Loucy (cell line): Measurements from ENCODE around the gene KCNQ4.

ENCODE experiments used
- H2AFZ ChIP-seq: fragments of 200-600 bp; sonication (generic); 2 replicates; pipeline ENCODE4 v1.6.0; 2016; ENCODE audit warnings: antibody characterized with exemption, mild to moderate bottlenecking, low read length, moderate library complexity
- H3F3A ChIP-seq: fragments of 200-600 bp; 2 replicates; pipeline ENCODE4 v1.6.0; 2016; ENCODE audit warnings: antibody characterized with exemption, low read depth, mild to moderate bottlenecking
- H3K27me3 ChIP-seq: fragments of 200-600 bp; sonication (generic); 2 replicates; pipeline ENCODE4 v1.6.1; 2014; ENCODE audit warnings: low read length, mild to moderate bottlenecking; ENCODE audit not compliant: insufficient read depth, poor library complexity, severe bottlenecking
- H3K36me3 ChIP-seq: fragments of 200-600 bp; sonication (generic); 2 replicates; pipeline ENCODE4 v1.6.1; 2016; ENCODE audit warnings: low read length; ENCODE audit not compliant: insufficient read depth
- H3K4me1 ChIP-seq: fragments of 200-600 bp; sonication (generic); 2 replicates; pipeline ENCODE4 v1.5.1; 2014; ENCODE audit warnings: low read length, mild to moderate bottlenecking; ENCODE audit not compliant: insufficient read depth, poor library complexity, severe bottlenecking
- H3K4me2 ChIP-seq: fragments of 200-600 bp; sonication (generic); 2 replicates; pipeline ENCODE4 v1.6.0; 2014; ENCODE audit warnings: antibody characterized with exemption, low read length, low read depth, mild to moderate bottlenecking; ENCODE audit not compliant: poor library complexity, severe bottlenecking
- H3K4me3 ChIP-seq: fragments of 200-600 bp; sonication (generic); 2 replicates; pipeline ENCODE4 v1.5.1; 2014; ENCODE audit warnings: low read length, mild to moderate bottlenecking, mixed read lengths; ENCODE audit not compliant: poor library complexity, severe bottlenecking
- H3K79me2 ChIP-seq: fragments of 200-600 bp; sonication (generic); 2 replicates; pipeline ENCODE4 v1.6.1; 2014; ENCODE audit warnings: low read length; ENCODE audit not compliant: insufficient read depth
- H3K9ac ChIP-seq: fragments of 200-600 bp; sonication (generic); 2 replicates; pipeline ENCODE4 v1.6.0; 2014; ENCODE audit warnings: mild to moderate bottlenecking, low read depth, low read length, moderate library complexity; ENCODE audit not compliant: poor library complexity, severe bottlenecking
- H3K9me2 ChIP-seq: fragments of 200-600 bp; sonication (generic); replicated peaks from 2 replicates; pipeline ENCODE4 v1.6.1; 2016; ENCODE audit warnings: low read depth, low read length, mixed read lengths
- H3K9me3 ChIP-seq: fragments of 200-600 bp; sonication (generic); 2 replicates; pipeline ENCODE4 v1.6.1; 2014; ENCODE audit warnings: mild to moderate bottlenecking, antibody characterized with exemption, low read length, low read depth; ENCODE audit not compliant: insufficient read depth
- H4K20me1 ChIP-seq: fragments of 200-600 bp; sonication (generic); 2 replicates; pipeline ENCODE4 v1.6.0; 2014; ENCODE audit warnings: antibody characterized with exemption, low read length, mild to moderate bottlenecking; ENCODE audit not compliant: insufficient read depth, poor library complexity, severe bottlenecking
- EZH2phosphoT487 ChIP-seq: fragments of 200-600 bp; IDR thresholded peaks from 2 replicates; pipeline ENCODE4 v1.6.1; 2018; ENCODE audit warnings: antibody characterized with exemption, mild to moderate bottlenecking, moderate library complexity, borderline replicate concordance
- TF ChIP-seq, protein P1 (sequence below): fragments of 200-600 bp; sonication (generic); conservative IDR thresholded peaks from 2 replicates; pipeline ENCODE4 v1.5.1; 2014; ENCODE audit warnings: mild to moderate bottlenecking, antibody characterized with exemption, low read length

KCNQ4 gene

DNA sequence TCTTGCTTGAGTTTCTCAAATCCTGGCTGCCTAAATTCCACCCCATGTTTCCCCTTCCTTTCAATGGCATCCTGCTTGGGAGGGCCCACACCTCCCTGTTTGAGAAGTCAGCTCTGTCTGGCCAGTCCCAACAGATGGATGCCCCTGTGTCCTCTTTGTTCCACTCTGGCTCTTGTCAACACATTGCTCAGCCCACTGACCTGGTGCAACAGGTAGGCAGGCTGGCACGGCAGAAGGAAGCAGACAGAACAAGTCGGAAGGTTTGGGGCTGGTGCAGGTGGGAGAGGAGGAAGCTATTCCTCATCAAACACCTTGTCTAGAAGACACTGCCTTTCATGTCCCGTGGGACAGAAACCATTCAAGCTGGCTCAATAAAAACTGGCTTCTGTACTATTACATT is 22.7 kb downstream of the KCNQ4 start:
- Histone ChIP-seq H3F3A (no peaks in the 10 kb centered on the region), H3K4me3 (no peak overlapping the region), H3K27me3 (no peaks in the 10 kb centered on the region), H3K9me2 (no peaks in the 10 kb centered on the region), H3K79me2 (no peaks in the 10 kb centered on the region), H3K9me3 (no peaks in the 10 kb centered on the region), H3K4me1 (peaks cover 8% of the 10 kb centered on the region), H3K36me3 (no peaks in the 10 kb centered on the region), H4K20me1 (no peaks in the 10 kb centered on the region), H3K9ac (no peak overlapping the region), H2AFZ (no peak overlapping the region), H3K4me2 (no peak overlapping the region)
- TF ChIP-seq, protein P1, sequence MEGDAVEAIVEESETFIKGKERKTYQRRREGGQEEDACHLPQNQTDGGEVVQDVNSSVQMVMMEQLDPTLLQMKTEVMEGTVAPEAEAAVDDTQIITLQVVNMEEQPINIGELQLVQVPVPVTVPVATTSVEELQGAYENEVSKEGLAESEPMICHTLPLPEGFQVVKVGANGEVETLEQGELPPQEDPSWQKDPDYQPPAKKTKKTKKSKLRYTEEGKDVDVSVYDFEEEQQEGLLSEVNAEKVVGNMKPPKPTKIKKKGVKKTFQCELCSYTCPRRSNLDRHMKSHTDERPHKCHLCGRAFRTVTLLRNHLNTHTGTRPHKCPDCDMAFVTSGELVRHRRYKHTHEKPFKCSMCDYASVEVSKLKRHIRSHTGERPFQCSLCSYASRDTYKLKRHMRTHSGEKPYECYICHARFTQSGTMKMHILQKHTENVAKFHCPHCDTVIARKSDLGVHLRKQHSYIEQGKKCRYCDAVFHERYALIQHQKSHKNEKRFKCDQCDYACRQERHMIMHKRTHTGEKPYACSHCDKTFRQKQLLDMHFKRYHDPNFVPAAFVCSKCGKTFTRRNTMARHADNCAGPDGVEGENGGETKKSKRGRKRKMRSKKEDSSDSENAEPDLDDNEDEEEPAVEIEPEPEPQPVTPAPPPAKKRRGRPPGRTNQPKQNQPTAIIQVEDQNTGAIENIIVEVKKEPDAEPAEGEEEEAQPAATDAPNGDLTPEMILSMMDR, result no peak
- TF ChIP-seq EZH2phosphoT487, result no peak

DNA sequence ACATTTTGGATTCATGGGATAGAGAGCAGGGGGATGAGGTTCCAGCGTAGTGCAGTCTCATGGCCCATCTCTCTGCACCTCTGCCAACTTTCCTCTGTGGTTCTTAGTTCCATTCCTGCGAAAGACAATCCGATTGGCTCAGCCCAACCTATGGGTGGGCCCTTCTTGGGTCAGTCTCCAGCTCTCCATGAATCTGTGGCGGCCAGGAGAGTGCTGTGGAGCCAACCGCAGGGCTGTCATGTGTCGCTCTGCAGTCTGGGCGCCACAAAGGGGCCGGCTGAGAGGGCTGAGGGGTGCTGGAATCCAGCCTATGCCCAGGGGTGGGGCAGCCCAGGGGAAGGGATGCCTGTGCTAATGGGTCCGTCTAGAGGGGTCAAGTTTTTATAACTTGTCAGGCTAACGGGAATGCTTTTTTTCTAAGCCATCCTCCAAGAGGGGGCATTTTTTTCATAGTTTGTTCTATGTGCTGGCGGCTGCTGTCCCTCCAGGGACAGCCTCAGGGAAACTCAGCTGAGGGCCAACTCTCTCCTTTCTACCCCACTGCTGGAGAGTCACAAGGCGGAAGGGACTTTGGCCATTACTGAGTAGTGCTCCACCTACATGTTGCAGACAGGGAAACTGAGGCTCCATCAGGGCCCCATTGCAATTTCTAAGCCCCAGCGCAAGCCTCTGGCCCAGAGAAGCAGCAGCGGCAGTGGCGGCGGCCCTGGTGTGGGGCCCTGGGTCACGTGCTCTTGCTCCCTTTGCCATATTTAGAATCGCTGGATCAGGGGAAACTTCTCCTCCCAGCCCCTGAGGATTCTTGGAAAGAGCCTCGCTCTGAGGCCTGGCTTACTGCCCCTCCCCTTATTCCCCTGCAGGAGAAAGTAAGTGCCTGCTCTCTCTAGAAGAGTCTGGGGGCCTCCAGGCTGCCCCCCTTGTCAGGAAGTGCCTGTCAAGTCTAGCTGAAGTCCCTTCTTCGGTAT is 23.4 kb downstream of the KCNQ4 start:
- Histone ChIP-seq H3K36me3 (no peaks in the 10 kb centered on the region), H3F3A (no peaks in the 10 kb centered on the region), H3K27me3 (no peaks in the 10 kb centered on the region), H3K79me2 (no peaks in the 10 kb centered on the region), H3K4me2 (no peak overlapping the region), H3K4me1 (peaks cover 8% of the 10 kb centered on the region), H4K20me1 (no peaks in the 10 kb centered on the region), H3K9me3 (no peaks in the 10 kb centered on the region), H3K9ac (no peak overlapping the region), H2AFZ (no peak overlapping the region), H3K4me3 (no peak overlapping the region), H3K9me2 (no peaks in the 10 kb centered on the region)
- no peak for TF ChIP-seq EZH2phosphoT487
- TF ChIP-seq, protein P1, result no peak

DNA sequence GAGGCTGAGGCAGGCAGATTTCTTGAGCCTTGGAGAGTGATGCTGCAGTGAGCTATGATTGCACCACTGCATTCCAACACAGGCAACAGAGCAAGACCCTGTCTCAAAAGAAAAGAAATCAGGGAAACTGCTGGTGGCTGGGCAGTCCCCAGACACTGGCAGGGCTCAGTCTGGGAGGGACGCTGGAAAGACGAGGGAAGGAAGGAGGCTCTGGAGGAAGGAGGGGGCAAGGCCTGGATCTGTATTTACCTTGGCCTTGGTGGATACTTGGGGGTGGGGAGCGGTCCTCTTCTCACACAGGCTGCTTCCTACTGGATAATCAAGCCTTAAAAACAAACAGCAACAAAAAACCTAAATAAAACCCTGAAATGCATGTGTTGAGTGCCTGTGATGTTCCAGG is 24.4 kb downstream of the KCNQ4 start:
- H3K27me3 ChIP-seq, result no peaks in the 10 kb centered on the region
- no peaks in the 10 kb centered on the region for H3K9me3 ChIP-seq
- H3K79me2 ChIP-seq, result no peaks in the 10 kb centered on the region
- H3K9me2 ChIP-seq, result no peaks in the 10 kb centered on the region
- H3K9ac ChIP-seq, result no peak overlapping the region
- H4K20me1 ChIP-seq, result no peaks in the 10 kb centered on the region
- H3K4me3 ChIP-seq, result no peak overlapping the region
- peaks cover 8% of the 10 kb centered on the region for H3K4me1 ChIP-seq
- no peak for TF ChIP-seq EZH2phosphoT487
- TF ChIP-seq, protein P1, result no peak
- no peaks in the 10 kb centered on the region for H3F3A ChIP-seq
- no peak overlapping the region for H2AFZ ChIP-seq
- no peak overlapping the region for H3K4me2 ChIP-seq
- no peaks in the 10 kb centered on the region for H3K36me3 ChIP-seq
